Stimulated activated CD8-positive, alpha-beta memory T cell treated with anti-CD3 and anti-CD28 coated beads, Interleukin-12 subunit alpha, Interleukin-12 subunit beta, amount 100 ng/mL, for 1 hour (primary cell): ENCODE measurements around the gene ZNF384.

Source experiments
- DNase-seq: peaks from one replicate; pipeline ENCODE4 v3.0.0-alpha.2; 2020; ENCODE audit warnings: low read depth

ZNF384 gene

GRCh38 chr12:6699259-6699988 lies 10.2 kb upstream of the ZNF384 start:
- DNase-seq = no peak

GRCh38 chr12:6698352-6699046 lies 9.3 kb upstream of the ZNF384 start:
- DNase-seq = no peak

GRCh38 chr12:6697584-6698351 lies 8.6 kb upstream of the ZNF384 start:
- DNase-seq = no peak

GRCh38 chr12:6696690-6697583 lies 7.8 kb upstream of the ZNF384 start:
- no peak for DNase-seq

- DNase-seq = no peak
Measured at GRCh38 chr12:6695313-6696045, 6.3 kb upstream of the ZNF384 start.

DNA sequence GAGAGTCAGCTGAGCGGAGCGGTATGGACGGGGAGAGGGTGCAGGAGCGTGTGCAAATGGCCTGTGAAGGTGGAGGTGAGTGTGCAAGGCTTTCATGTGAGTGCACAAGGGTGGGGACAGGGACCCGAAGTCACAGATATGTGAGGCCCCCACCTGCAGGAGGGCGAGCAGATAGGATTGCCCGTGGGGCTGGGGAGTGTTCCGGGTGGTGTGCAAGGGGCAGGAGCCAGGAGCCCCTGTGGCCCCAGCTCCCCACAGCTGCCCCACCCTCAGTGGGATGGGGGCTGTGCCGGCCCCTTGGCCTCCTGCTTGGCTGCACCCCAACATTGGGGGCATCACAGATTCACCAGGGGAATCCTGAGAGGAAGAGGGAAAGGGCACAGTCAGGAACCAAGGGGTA lies 5.5 kb upstream of the ZNF384 start:
- no peak for DNase-seq

GRCh38 chr12:6693832-6694355 lies 4.7 kb upstream of the ZNF384 start:
- DNase-seq = no peak

- DNase-seq = no peak
Measured at GRCh38 chr12:6692888-6693287, 3.7 kb upstream of the ZNF384 start.

DNA sequence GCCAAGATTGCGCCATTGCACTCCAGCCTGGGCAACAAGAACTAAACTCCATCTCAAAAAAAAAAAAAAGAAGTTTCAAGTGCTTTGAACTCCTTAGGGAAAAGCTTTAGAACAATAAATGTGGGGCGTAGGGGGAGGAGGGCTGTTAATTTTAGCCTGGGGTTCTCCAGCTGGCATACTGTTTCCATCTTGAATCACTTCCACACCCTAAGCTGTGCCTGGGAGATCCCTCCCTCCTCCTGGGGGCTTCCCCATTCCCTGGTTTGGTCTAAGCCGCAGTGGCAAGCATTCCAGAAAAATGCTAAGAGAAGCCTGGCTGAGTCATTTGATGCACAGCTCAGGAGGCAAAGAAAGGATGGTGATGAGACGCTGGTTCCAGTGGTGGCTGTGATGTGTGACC lies 2.3 kb upstream of the ZNF384 start:
- DNase-seq = no peak

DNA sequence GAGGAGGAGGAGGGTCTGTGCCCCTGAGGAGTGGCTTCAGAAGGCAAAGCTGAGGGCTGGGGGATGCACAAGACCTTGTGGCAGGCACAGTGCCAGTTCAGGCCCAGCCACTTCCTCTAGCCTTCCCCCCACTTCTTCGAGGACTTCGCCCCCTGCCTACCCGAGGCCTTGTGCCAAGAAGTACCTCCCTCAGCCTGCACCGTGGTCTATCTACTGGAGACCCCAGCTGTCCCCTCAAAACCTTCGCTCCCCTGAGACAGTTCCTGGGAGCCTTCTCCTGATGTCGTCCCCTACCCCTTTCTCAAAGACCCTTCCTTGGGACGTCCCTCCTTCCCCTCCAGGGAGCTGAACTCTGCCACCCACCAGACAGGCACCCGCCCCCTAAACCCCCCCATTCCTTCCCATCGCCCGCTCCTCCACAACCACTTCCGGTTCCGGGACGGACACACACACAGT lies 604 bp downstream of the ZNF384 start:
- peak; percentile 70 for DNase-seq

DNA sequence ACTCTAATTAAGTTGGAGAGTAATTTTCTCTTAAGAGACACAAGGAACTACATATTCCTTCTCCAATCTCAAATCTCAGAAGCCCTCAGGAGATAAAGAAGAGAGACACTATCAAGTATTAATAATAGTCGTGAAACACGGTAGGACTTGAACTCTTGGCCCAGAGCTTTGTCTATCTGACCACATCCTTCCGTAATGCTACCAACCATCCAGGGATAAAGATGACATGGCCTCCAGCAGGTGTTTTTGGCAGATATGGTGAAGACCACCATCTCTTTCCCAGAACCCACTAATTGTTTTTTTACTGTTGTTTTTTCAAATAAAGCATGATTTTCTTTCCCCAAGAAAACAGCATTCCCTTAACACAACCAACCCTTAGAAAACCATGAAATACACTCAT lies 3.4 kb downstream of the ZNF384 start:
- DNase-seq = no peak

- DNase-seq = no peak
Measured at GRCh38 chr12:6684609-6685008, 4.6 kb downstream of the ZNF384 start.

DNA sequence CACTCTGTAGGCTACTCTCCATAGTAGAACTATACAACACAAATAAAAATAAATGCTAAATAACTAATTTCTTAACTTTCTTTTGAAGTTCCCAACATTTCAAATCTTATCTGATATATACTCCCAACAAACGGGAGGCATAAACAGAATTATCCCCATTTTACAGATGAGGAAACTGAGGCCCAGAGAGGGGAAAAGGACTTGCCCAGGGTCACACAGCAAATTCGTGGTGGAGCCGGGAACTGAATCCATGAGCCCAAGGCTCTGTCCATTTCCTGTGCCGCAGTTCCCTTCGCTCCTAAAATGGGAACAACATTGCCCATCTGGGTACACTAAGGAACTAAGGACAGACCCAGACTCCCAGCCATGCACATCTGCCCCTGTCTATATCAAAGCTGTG lies 12.2 kb downstream of the ZNF384 start:
- DNase-seq = no peak

- DNase-seq = no peak
Measured at GRCh38 chr12:6672143-6672542, 17.0 kb downstream of the ZNF384 start.

- no peak for DNase-seq
Measured at GRCh38 chr12:6667559-6668210, 21.5 kb downstream of the ZNF384 start.

GRCh38 chr12:6666211-6666610 lies 23.0 kb downstream of the ZNF384 start:
- DNase-seq = no peak

DNA sequence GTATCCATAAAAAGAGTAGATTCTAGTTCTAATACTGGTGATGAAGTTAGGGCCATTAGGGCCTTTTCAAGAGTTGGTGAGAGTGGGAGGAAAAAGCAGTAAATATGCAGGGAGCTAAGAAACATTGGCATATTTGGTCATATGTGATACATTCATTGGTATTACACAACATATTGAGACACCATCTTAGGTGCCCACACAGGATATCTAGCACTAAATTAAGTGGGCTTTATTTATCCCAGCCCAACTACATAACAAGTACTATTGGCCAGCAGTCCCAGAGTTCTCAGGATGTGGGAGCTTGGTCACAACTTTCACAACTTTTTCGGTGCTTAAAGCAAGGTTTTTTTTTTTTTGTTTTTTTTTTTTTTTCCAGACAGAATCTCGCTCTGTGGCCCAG lies 24.3 kb downstream of the ZNF384 start:
- no peak for DNase-seq

DNA sequence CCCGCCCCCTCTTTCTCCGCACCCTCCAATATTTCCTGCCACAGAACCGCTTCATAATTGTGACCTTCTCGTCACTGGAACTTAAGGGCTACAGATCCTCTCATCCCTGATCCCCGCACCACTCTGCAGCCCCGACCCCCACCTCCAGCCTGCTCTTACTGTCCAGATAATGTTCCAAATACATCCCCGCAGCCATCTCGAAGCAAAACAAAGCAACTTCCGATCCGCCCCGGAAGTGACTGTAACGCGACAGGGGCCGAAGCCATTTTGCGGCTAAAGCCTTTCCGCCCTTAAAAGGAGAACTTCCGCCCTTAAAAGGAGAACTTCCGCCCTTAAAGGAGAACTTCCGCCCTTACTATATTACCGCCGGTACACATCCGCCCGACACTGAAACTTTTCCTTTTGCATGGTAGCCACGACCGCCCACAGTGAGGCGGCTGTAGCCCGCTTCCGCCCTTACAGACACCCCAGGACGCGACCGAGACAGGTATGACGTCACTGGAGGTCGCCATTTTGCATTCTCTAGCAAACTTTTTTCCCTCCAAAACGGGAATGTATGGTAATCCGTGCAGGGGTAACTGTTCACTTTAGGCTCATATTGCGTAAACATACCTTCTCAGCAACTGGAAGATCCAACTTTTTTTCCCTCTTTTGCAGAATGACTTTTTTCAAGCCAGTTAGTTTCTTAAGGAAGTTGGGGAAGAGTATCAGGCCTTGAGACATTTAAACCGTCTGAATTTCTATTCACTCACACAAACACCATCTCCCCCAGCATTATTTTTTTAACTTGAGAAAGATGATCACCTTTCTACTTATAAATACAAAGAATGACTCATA lies 26.1 kb downstream of the ZNF384 start, which contains the start of gene ING4:
Gene ING4 (minus strand): TSS at position 214 of the 837 bp plus-strand sequence. CDS start 18 bp downstream, at position 196.
- DNase-seq = peak; percentile 92

DNA sequence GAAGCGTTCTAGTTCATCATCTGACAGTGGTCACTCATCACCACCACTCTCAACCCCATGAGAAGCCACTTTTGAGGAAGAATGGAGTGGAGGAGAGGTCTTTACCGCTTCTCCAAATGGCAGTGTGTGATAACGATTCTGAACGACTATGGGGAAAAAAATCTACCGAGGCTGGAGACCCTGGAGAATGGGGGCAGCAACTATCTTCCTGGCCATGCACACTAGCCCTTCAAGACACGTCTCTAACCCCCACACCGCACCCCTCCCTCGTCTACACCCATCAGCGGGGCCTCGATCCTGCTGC lies 26.6 kb downstream of the ZNF384 start:
- DNase-seq = no peak

DNA sequence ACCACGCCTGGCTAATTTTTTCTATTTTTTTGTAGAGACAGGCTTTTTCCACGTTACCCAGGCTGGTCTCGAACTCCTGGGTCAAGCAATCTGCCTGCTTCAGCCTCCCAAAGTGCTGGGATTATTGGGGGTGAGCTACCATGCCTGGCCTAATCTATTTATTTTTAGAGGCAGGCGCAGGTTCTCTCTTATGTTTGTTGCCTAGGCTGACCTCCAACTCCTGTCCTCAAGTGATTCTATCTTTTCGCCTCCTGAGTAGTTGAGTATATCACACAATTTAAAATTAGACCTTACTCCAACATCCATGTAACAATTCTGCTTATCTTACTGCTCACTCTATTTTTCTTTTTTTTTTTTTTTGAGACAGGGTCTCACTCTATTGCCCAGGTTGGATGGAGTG lies 35.2 kb downstream of the ZNF384 start:
- DNase-seq = no peak
